Neural crest cell (in vitro differentiated cells): ENCODE measurements around the gene CHRDL2. TPM values are rescaled to one million over a fixed set of nuclear protein-coding genes. Genes with fewer than 3 reads are reported as not detected.
A peak's percentile ranks its signal among the peaks of the same experiment; 100 is the strongest.

Source experiments
- DNase-seq: peaks from one replicate; pipeline ENCODE4 v3.0.0; 2021; ENCODE audit warnings: low read depth, mixed read lengths, low spot score
- H3K27ac Mint-ChIP-seq: one replicate; pipeline ENCODE4 v1.8.0; 2021; ENCODE audit warnings: mild to moderate bottlenecking, mixed read lengths; ENCODE audit not compliant: unreplicated experiment
- H3K27me3 Mint-ChIP-seq: 2 replicates; pipeline ENCODE4 v1.8.0; 2021; ENCODE audit warnings: low read depth, mild to moderate bottlenecking, mixed read lengths
- H3K36me3 Mint-ChIP-seq: 2 replicates; pipeline ENCODE4 v1.8.0; 2021; ENCODE audit warnings: low read depth, mild to moderate bottlenecking, mixed read lengths
- H3K4me1 Mint-ChIP-seq: 2 replicates; pipeline ENCODE4 v1.8.0; 2021; ENCODE audit warnings: mixed read lengths
- H3K4me3 Mint-ChIP-seq: one replicate; pipeline ENCODE4 v1.8.0; 2021; ENCODE audit warnings: mild to moderate bottlenecking, mixed read lengths
- H3K9me3 Mint-ChIP-seq: 2 replicates; pipeline ENCODE4 v1.8.0; 2021; ENCODE audit warnings: mixed read lengths
- total RNA-seq: library from RNA; stranded (reverse); gene quantifications from 2 replicates; pipeline ENCODE4 v1.2.1, GENCODE V29; 2021
- TF ChIP-seq, protein P1 (sequence below): fragments of 200-600 bp; sonication (generic); conservative IDR thresholded peaks from 2 replicates; pipeline ENCODE4 v1.5.0; 2021; ENCODE audit warnings: antibody characterized with exemption, mild to moderate bottlenecking

The CHRDL2 gene
- total RNA-seq, 1 donor from 2014 or later = 0.35 TPM

DNA sequence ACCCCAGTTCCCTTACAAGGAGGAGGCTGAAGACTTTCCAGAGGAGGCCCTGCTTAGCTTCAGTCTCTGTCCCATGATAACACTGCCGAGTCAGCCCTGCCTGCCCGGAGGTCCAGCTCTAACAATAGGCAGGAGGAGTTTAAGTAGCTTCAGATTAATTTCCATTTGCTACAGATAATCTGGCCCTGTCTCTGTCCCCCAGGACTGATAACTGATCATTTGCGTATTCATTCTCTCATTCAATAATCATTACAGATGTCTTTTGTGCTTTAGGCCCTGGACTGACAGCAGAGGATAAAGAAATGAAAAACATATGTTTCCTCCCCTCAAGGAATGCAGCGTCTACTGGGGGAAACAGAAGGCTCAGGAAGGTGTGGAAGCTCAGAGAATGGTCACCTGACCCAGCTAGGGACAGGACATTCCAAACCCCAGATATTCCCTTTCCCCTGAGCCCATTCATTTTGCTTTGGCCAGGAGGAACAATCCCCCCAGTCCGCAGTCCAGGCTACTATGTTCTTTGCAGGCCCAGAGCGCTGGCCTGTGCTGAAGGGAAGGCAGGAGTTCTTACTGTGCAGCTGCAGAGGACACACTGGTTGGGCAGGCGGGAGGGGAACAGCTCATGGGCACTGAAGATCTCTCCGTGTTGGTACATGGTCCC, 20.8 kb downstream of the CHRDL2 start:
- Mint-ChIP-seq H3K9me3 (no peaks in the 10 kb centered on the region), H3K36me3 (no peaks in the 10 kb centered on the region), H3K27me3 (no peaks in the 10 kb centered on the region), H3K27ac (peak overlapping the region; percentile 24), H3K4me1 (peaks cover 10% of the 10 kb centered on the region), H3K4me3 (no peak overlapping the region)
- TF ChIP-seq, protein P1, sequence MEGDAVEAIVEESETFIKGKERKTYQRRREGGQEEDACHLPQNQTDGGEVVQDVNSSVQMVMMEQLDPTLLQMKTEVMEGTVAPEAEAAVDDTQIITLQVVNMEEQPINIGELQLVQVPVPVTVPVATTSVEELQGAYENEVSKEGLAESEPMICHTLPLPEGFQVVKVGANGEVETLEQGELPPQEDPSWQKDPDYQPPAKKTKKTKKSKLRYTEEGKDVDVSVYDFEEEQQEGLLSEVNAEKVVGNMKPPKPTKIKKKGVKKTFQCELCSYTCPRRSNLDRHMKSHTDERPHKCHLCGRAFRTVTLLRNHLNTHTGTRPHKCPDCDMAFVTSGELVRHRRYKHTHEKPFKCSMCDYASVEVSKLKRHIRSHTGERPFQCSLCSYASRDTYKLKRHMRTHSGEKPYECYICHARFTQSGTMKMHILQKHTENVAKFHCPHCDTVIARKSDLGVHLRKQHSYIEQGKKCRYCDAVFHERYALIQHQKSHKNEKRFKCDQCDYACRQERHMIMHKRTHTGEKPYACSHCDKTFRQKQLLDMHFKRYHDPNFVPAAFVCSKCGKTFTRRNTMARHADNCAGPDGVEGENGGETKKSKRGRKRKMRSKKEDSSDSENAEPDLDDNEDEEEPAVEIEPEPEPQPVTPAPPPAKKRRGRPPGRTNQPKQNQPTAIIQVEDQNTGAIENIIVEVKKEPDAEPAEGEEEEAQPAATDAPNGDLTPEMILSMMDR = no peak
- no peak for DNase-seq

DNA sequence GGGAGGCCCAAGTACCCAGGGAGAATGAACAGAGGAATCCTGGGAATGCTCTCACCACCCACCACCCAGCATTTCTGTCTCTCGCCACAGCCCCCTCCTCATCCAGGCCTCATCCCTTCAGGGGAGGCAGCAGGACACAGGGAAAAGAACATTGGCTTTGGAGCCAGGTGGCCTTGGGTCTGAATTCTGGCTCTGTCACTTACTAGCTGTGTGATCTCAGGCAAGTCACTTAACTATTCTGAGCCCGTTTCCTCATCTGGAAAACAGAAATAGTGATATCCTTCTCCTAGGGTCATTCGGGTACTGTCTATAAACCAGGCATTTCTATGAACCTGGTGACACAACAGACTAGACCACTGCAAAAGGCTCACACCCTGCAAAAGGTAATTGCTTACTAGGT, 22.1 kb downstream of the CHRDL2 start:
- no peak for DNase-seq
- no peaks in the 10 kb centered on the region for H3K36me3 Mint-ChIP-seq
- H3K4me1 Mint-ChIP-seq = peaks cover 10% of the 10 kb centered on the region
- H3K4me3 Mint-ChIP-seq = no peak overlapping the region
- no peak overlapping the region for H3K27ac Mint-ChIP-seq
- TF ChIP-seq, protein P1 = no peak
- no peaks in the 10 kb centered on the region for H3K27me3 Mint-ChIP-seq
- H3K9me3 Mint-ChIP-seq = no peaks in the 10 kb centered on the region

DNA sequence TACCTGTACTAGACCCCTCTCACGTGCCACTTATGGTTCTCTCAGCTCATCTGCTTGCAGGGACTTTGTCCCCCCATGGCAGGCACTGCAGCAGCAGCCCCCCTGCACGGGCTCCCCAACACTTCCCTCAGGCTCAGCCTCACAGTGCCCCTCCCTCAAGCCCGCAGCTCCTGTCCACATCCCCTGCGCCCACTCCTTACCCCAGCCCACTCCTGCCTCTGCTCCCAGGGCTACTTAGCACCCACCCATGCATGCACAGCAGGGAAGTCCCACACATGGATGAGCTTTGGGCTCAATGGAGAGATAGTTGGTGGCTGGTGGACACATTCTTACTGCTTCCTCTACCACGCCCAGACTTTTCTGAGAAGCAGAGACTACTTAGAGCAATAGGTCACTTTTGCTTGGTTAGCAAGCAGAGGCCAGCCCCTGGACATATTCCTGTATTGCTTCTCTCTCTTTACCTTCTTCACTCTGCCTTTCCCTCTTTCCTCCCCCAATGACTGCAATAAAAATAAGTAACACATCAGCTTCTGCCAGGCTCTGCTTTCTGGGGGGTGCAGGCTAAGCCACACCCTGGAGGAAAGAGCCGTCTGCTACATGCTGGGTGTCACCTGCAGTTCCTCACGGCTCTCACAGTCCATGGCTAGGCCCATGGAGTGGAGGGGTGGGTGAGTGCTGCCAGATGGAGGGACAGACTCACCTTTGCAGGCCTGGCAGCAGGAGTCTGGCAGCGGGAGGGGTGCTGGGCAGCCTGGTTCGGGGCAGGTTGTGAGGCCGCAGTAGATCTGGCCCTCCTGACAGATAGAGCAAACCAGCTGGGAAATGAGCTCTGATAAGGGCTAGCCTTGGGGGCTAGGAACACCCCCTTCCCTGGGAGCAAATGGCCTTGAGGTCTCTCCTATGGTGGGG, 23.4 kb downstream of the CHRDL2 start:
- H3K27ac Mint-ChIP-seq = peak overlapping the region; percentile 83
- peaks cover 10% of the 10 kb centered on the region for H3K4me1 Mint-ChIP-seq
- H3K36me3 Mint-ChIP-seq = no peaks in the 10 kb centered on the region

DNA sequence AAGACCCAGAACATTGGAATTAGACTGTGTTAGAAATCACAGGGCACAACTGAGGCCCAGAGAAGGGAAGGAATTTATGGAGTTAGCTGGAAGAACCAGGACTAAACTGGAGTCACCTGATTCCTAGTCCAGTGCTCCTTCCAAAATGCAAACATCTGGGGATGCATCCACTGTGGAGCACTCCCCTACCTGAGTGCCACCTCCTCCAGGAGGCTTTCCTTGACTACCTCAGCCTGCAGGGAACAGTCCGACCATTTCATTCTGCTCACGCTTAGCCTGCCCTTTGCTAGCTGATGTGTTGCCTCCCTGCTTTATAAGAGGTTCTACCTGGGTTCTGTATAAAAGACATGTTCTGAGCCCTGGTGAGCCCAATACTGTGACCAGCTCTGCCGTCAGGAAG, 24.0 kb downstream of the CHRDL2 start:
- Mint-ChIP-seq H3K36me3 (no peaks in the 10 kb centered on the region), H3K4me3 (no peak overlapping the region), H3K27ac (peak overlapping the region; percentile 83), H3K27me3 (no peaks in the 10 kb centered on the region), H3K9me3 (no peaks in the 10 kb centered on the region), H3K4me1 (peaks cover 11% of the 10 kb centered on the region)
- DNase-seq = no peak
- TF ChIP-seq, protein P1 = no peak

More for the DNA sequence above, 23.4 kb downstream of the CHRDL2 start:
- no peak for DNase-seq
- Mint-ChIP-seq H3K9me3 (no peaks in the 10 kb centered on the region), H3K4me3 (no peak overlapping the region), H3K27me3 (no peaks in the 10 kb centered on the region)
- TF ChIP-seq, protein P1 = no peak

DNA sequence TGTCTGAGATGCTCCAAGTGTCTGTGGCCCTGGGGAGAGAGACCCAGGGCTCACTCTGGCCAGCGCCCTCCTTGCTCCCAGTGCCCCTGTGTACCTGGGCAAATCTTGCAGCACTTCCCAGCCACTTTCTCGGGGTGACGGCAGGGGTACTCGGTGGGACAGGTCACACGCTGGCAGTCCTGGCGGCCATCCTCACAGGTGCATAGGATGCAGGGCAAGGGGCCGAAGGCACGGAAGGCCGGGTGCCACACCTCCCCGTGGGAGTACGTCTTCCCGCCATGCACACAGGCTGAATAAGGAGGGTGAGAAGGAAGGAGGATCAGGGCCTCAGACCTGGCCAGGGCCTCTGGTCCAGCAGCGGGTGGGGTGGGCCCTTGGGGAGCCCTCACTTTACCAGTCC, 28.0 kb downstream of the CHRDL2 start:
- H3K4me3 Mint-ChIP-seq = no peak overlapping the region
- no peaks in the 10 kb centered on the region for H3K9me3 Mint-ChIP-seq
- no peak overlapping the region for H3K27ac Mint-ChIP-seq
- no peaks in the 10 kb centered on the region for H3K27me3 Mint-ChIP-seq
- no peak for DNase-seq
- peaks cover 3% of the 10 kb centered on the region for H3K4me1 Mint-ChIP-seq
- TF ChIP-seq, protein P1 = no peak
- H3K36me3 Mint-ChIP-seq = no peaks in the 10 kb centered on the region
